ENCODE results near the gene AP2M1. TPM values are rescaled to one million over a fixed set of nuclear protein-coding genes. Genes with fewer than 3 reads are reported as not detected.
A peak's percentile ranks its signal among the peaks of the same experiment; 100 is the strongest.

The AP2M1 gene
- total and polyA plus RNA-seq, 2 of the 8 experiments (the other 6 are each of a cell fraction or from before 2014, with no cell fraction given), result 403 to 454 TPM

DNA sequence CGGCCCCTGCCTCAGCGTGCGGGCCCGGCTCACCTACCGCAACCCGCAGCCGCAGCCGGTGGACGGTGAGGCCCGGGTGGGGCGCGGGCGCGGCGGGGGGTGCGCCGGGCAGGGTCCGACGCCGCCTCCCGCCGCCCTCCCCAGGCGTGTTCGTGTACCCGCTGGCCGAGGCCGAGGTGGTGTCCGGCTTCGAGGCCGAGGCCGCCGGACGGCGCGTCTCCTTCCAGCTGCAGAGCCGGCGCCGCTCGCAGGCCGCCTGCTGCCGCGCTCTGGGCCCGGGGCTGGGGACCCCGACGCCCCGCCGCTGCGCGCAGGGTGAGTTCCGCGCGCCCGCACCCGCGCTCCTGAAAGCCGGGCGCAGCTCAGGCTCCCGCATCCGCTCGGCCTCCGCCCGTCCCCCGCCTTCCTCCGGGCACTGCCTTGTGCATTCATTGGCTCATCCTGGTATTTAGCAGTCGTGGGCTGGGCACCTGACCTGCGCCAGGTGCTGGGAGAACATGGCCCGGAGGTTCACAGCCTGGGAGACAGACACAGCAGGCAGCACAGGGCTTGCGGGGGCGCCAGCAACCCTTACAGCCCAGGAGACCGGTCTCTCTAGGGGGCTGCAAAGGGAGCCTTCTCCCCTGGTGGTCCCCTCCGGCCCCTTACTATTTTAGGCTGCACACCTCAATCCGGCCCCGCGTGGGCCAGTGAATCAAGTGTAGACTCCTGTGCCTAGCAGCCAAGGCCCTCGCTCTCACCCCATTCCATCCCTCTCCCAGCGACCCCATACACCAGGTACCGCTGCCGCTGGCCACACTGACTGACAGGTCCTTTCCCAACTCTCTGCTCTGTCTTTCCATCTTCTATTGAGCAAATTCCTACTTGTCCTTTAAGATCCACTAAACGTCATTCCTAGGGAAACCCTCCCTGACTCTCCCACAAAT, 56.2 kb downstream of the AP2M1 start (continued):
- TF ChIP-seq BCL11A (IDR thresholded peaks at IDR 0.05; ENCODE audit: low read depth in 2 of 2, low read length in 2 of 2) (no peak), HDAC6 (IDR thresholded peaks at IDR 0.05; ENCODE audit: low read depth, low read length) (no peak), EZH2 (IDR thresholded peaks at IDR 0.05; ENCODE audit: low read depth, low read length, severe bottlenecking) (peak; percentile 80), SP4 (IDR thresholded peaks at IDR 0.05; ENCODE audit: low read length) (no peak), POLR2AphosphoS5 (IDR thresholded peaks at IDR 0.05; ENCODE audit: low read depth, low read length) (no peak), TAF1 (IDR thresholded peaks at IDR 0.05; ENCODE audit: low read depth, low read length) (no peak), JUND (IDR thresholded peaks at IDR 0.05; ENCODE audit: low read length) (no peak), RAD21 (IDR thresholded peaks at IDR 0.05 in 1 of 2, conservative IDR thresholded peaks at IDR 0.05 in 1 of 2; ENCODE audit: low read depth in 2 of 2, low read length in 2 of 2) (no peak), KDM1A (IDR thresholded peaks at IDR 0.05; ENCODE audit: borderline replicate concordance, low read length) (no peak), NRF1 (IDR thresholded peaks at IDR 0.05; ENCODE audit: low read depth, low read length) (no peak), SUZ12 (IDR thresholded peaks at IDR 0.05; ENCODE audit: low read length) (peak; percentile 91), ATF2 (IDR thresholded peaks at IDR 0.05; ENCODE audit: low read length) (no peak), KDM4A (IDR thresholded peaks at IDR 0.05; ENCODE audit: low read depth, low read length, severe bottlenecking) (no peak), TAF7 (optimal IDR thresholded peaks at IDR 0.05; ENCODE audit: borderline replicate concordance, low read depth, low read length) (no peak)
- TF ChIP-seq, protein P1, sequence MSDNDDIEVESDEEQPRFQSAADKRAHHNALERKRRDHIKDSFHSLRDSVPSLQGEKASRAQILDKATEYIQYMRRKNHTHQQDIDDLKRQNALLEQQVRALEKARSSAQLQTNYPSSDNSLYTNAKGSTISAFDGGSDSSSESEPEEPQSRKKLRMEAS (IDR thresholded peaks at IDR 0.05), result no peak
